B cell (primary cell): ENCODE data around the gene MUC20.
"Not testable (repeated sequence)": the region's sequence is repeated elsewhere in the genome, so short reads cannot be mapped to it uniquely, and the experiment has no call there.

Experiments
- CTCF ChIP-seq: fragments of 200-600 bp; IDR thresholded peaks from one replicate; pipeline ENCODE4 v1.8.0; 2022; ENCODE audit warnings: antibody characterized with exemption, mild to moderate bottlenecking
- EZH2 ChIP-seq: IDR thresholded peaks from 2 replicates; pipeline ENCODE4 v1.6.1; 2012; ENCODE audit warnings: borderline replicate concordance, low read depth, mild to moderate bottlenecking, moderate library complexity, low read length; ENCODE audit not compliant: insufficient read depth, poor library complexity, severe bottlenecking

- not testable (repeated sequence) for TF ChIP-seq CTCF, EZH2
These were observed 1.6 kb downstream of the MUC20 start for GRCh38 chr3:195722139-195722995.
